Upper lobe of right lung (tissue), 1 donor: ENCODE data around the gene ZNF586. TPM values are rescaled to one million over a fixed set of nuclear protein-coding genes. Genes with fewer than 3 reads are reported as not detected.
"Not testable (repeated sequence)": the region's sequence is repeated elsewhere in the genome, so short reads cannot be mapped to it uniquely, and the experiment has no call there.

Source experiments
- ATAC-seq: fragments of 200-7000 bp; cut with Tn5 transposase; one replicate; pipeline ENCODE4 v1.9.1; 2020; ENCODE audit warnings: mild to moderate bottlenecking, moderate library complexity
- DNase-seq: peaks from one replicate; pipeline ENCODE4 v3.0.0-alpha.2; 2020
- H3K27ac ChIP-seq: fragments of 200-600 bp; one replicate; pipeline ENCODE4 v1.8.0; 2022
- H3K27me3 ChIP-seq: fragments of 200-600 bp; one replicate; pipeline ENCODE4 v1.8.0; 2022; ENCODE audit warnings: mild to moderate bottlenecking
- H3K36me3 ChIP-seq: fragments of 200-600 bp; one replicate; pipeline ENCODE4 v1.8.0; 2022
- H3K4me1 ChIP-seq: fragments of 200-600 bp; one replicate; pipeline ENCODE4 v1.8.0; 2022
- H3K4me3 ChIP-seq: fragments of 200-600 bp; one replicate; pipeline ENCODE4 v1.8.0; 2022; ENCODE audit warnings: mild to moderate bottlenecking
- H3K9me3 ChIP-seq: fragments of 200-600 bp; one replicate; pipeline ENCODE4 v1.8.0; 2022
- intact Hi-C: fragments of 100-400 bp; cut with DNase I; formaldehyde crosslinking; loops from one replicate; pipeline ENCODE4 v1.11.0; 2022
- total RNA-seq: library from RNA; stranded (reverse); fragmentation: NEBNext Ultra II Directional; extraction: Animal tissue kit (Norgen Biotek cat#: 25700); gene quantifications from one replicate; pipeline ENCODE4 v1.2.1, GENCODE V29; 2021
- TF ChIP-seq, protein P1 (sequence below): fragments of 200-600 bp; IDR thresholded peaks from one replicate; pipeline ENCODE4 v1.8.0; 2022; ENCODE audit warnings: antibody characterized with exemption
- donor health status: DM: no; HTN: yes; CAD: no; lungs with severe emphysema.

Gene ZNF586
- total RNA-seq, 1 donor from 2014 or later = 18.5 TPM

DNA sequence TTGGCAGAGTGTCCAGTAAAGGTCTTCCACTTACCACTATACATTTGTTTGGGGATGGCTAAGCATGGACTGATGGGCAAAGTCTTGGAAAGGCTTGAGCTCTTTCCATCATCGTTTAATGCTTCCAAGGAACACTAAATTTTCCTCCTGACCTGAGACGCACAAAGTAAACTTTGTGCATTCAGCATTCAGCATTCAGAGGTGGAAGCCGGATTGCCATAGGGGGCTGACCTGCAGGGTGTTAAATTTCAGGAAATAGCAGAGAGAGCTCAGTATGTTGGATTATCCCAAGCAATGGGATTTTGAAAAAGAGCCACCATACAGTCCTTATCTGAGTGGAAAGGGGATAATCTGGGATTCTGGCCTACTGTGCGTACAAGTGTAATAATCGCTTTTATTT, 31.2 kb downstream of the ZNF586 start:
- Histone ChIP-seq H3K36me3 (peaks cover 8% of the 10 kb centered on the region), H3K4me1 (peaks cover 18% of the 10 kb centered on the region), H3K27me3 (no peaks in the 10 kb centered on the region), H3K27ac (no peak overlapping the region), H3K9me3 (no peaks in the 10 kb centered on the region), H3K4me3 (no peak overlapping the region)
- TF ChIP-seq, protein P1, sequence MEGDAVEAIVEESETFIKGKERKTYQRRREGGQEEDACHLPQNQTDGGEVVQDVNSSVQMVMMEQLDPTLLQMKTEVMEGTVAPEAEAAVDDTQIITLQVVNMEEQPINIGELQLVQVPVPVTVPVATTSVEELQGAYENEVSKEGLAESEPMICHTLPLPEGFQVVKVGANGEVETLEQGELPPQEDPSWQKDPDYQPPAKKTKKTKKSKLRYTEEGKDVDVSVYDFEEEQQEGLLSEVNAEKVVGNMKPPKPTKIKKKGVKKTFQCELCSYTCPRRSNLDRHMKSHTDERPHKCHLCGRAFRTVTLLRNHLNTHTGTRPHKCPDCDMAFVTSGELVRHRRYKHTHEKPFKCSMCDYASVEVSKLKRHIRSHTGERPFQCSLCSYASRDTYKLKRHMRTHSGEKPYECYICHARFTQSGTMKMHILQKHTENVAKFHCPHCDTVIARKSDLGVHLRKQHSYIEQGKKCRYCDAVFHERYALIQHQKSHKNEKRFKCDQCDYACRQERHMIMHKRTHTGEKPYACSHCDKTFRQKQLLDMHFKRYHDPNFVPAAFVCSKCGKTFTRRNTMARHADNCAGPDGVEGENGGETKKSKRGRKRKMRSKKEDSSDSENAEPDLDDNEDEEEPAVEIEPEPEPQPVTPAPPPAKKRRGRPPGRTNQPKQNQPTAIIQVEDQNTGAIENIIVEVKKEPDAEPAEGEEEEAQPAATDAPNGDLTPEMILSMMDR = no peak
- DNase-seq (no peak), ATAC-seq (no peak)
- intact Hi-C loops = no loop called here

DNA sequence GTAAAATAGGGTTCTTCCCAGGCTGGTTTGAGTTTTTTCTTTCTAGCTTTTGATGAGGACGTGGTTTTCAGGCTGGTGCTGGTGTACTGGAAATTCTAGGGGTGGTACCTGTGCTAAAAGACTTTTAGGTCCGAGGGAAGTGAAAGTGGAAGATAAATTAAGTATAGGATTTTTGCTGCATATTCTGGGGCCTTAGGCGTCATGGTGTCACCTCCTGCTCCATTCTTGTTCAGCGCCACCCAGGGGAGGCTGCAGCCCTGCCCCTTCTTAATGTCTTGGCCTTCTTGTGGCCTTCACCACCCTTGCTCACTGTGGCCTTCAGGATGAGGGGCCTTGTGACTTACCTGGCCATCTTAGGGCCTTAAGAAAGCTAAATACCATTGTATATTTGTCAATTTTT, 32.8 kb downstream of the ZNF586 start:
- Histone ChIP-seq H3K27ac (no peak overlapping the region), H3K9me3 (no peaks in the 10 kb centered on the region), H3K36me3 (no peaks in the 10 kb centered on the region), H3K27me3 (no peaks in the 10 kb centered on the region), H3K4me3 (no peak overlapping the region), H3K4me1 (peaks cover 20% of the 10 kb centered on the region)
- TF ChIP-seq, protein P1 = no peak
- no peak for ATAC-seq
- no peak for DNase-seq
- intact Hi-C loops = no loop called here

DNA sequence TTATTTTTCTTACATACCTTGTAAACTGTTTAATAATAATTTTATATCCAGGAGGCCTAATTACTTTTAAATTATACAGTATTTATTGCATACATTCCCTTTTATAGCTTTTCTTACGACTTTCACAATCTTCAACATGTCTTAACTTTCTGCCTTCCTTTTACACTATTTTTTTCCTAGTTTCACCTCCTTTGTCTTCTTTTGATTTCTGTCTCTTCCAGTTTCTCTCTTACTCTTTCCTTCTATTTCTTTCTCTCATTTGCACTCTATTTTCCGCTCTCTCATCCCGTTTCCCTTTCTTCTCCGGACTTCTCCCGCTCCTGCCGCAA, 33.8 kb downstream of the ZNF586 start:
- TF ChIP-seq, protein P1 = no peak
- ATAC-seq = no peak
- no peaks in the 10 kb centered on the region for H3K27me3 ChIP-seq
- peaks cover 8% of the 10 kb centered on the region for H3K36me3 ChIP-seq
- H3K4me3 ChIP-seq = peak overlapping the region; percentile 56
- H3K9me3 ChIP-seq = no peaks in the 10 kb centered on the region
- H3K4me1 ChIP-seq = peaks cover 20% of the 10 kb centered on the region
- DNase-seq = no peak
- intact Hi-C loops = no loop called here
- H3K27ac ChIP-seq = peak overlapping the region; percentile 80

DNA sequence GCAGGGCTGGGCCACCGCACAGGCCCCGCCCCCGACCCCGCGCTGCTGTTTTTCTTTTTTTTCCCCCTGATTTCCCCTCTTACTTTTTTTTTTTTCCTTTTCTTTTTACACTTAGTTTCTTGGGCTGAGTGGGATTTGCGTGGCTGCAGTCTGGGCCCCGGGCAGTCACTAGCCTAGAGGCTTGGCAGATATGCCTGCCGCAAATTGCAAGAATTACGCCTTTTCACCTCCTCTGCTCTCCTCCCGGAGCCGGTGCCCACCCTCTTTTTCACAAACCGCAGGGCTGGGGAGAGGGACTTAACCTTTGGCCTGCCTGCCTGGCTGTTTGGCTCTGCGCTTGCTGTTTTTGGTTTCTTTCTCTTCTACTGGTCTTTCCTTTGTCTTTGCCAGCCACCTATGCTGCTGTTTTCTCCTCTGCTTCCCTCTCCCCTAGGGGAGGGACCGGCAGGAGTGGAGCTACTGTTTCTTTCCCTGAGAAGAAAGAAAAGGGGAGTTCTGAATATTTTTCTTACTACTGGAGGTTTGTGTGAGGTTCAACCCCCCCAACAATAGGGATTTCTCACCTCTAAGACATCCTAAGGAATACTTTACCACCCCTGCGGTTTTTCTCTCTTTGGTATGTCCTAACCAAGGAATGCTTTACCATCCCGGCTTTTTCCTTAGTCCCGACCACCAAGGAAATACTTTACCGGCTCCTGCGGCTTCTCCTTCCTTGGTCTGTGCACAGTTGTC, 34.3 kb downstream of the ZNF586 start:
- Histone ChIP-seq H3K36me3 (peaks cover 12% of the 10 kb centered on the region), H3K27me3 (no peaks in the 10 kb centered on the region), H3K9me3 (no peaks in the 10 kb centered on the region), H3K4me1 (peaks cover 20% of the 10 kb centered on the region), H3K27ac (peak overlapping the region; percentile 80), H3K4me3 (peak overlapping the region; percentile 56)
- TF ChIP-seq, protein P1 = no peak
- DNase-seq = peak; percentile 63
- peak; percentile 64 for ATAC-seq
- intact Hi-C loops = no loop called here

DNA sequence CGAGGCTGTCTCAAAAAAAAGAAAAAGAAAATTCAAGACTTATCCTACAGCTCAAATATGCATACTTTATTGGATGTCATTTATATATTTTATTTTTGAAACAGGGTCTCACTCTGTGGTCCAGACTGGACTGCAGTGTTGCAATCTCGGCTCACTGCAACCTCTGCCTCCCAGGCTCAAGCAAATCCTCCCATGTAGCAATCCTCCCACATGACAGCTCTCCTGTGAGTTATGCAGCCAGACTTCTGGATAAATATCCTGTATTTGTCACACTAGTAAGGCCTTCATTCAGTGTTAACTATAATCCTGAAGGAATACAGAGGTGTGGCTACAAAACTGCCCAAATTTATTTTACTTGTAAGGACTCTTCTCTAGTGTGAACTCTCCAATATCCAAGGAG, 38.1 kb downstream of the ZNF586 start:
- Histone ChIP-seq H3K9me3 (no peaks in the 10 kb centered on the region), H3K36me3 (peaks cover 26% of the 10 kb centered on the region), H3K27me3 (no peaks in the 10 kb centered on the region), H3K4me3 (no peak overlapping the region), H3K4me1 (peaks cover 22% of the 10 kb centered on the region), H3K27ac (no peak overlapping the region)
- intact Hi-C loops = no loop called here
- ATAC-seq (no peak), DNase-seq (no peak)
- TF ChIP-seq, protein P1 = no peak

DNA sequence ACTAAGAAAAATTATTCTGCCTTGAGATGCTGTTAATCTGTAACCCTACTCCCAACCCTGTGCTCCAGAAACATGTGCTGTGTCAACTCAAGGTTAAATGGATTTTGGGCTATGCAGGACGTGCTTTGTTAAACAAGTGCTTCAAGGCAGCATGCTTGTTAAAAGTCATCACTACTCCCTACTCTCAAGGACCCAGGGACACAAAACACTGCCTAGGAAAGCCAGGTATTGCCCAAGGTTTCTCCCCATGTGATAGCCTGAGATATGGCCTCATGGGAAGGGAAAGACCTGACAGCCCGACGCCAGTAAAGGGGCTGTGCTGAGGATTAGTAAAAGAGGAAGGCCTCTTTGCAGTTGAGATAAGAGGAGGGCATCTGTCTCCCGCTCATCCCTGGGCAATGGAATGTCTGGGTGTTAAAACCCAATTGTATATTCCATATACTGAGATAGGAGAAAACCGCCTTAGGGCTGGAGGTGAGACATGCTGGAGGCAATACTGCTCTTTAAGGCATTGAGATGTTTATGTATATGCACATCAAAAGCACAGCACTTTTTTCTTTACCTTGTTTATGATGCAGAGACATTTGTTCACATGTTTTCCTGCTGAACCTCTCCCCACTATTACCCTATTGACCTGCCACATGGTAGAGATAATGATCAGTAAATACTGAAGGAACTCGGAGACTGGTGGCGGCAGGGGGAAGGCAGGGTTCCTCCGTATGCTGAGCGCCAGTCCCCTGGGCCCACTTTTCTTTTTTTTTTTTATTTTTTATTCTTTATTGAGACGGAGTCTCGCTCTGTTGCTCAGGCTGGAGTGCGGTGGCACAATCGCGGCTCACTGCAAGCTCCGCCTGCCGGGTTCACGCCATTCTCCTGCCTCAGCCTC, 41.2 kb downstream of the ZNF586 start:
- H3K9me3 ChIP-seq, DNase-seq, H3K27me3 ChIP-seq, H3K27ac ChIP-seq, ATAC-seq, H3K4me3 ChIP-seq, intact Hi-C loops: not testable (repeated sequence)
- H3K4me1 ChIP-seq = peaks cover 18% of the 10 kb centered on the region
- H3K36me3 ChIP-seq = peaks cover 26% of the 10 kb centered on the region
